GM19023 (cell line): ENCODE measurements around the gene SCNN1G.
"Not testable (repeated sequence)": the region's sequence is repeated elsewhere in the genome, so short reads cannot be mapped to it uniquely, and the experiment has no call there.

ENCODE experiments used
- ATAC-seq: cut with Tn5 transposase; IDR thresholded peaks from one replicate; pipeline ENCODE4 v1.9.1; 2021; ENCODE audit warnings: mild to moderate bottlenecking, moderate library complexity; ENCODE audit not compliant: unreplicated experiment

SCNN1G gene

GRCh38 chr16:23248261-23249194 is 66.0 kb downstream of the SCNN1G start:
- no peak for ATAC-seq

- ATAC-seq: no peak
These were observed 67.3 kb downstream of the SCNN1G start for GRCh38 chr16:23249830-23250229.

GRCh38 chr16:23252310-23252709 is 69.8 kb downstream of the SCNN1G start:
- no peak for ATAC-seq

- ATAC-seq: not testable (repeated sequence)
These were observed 71.1 kb downstream of the SCNN1G start for GRCh38 chr16:23253650-23254049.

- ATAC-seq: no peak
These were observed 71.8 kb downstream of the SCNN1G start for GRCh38 chr16:23254338-23254737.

GRCh38 chr16:23255000-23255399 is 72.5 kb downstream of the SCNN1G start:
- no peak for ATAC-seq

GRCh38 chr16:23256440-23256839 is 73.9 kb downstream of the SCNN1G start:
- no peak for ATAC-seq

GRCh38 chr16:23257682-23258081 is 75.1 kb downstream of the SCNN1G start:
- ATAC-seq: no peak

GRCh38 chr16:23258919-23259237 is 76.3 kb downstream of the SCNN1G start:
- no peak for ATAC-seq
